Measurements from ENCODE around the gene NDUFV3. TPM values are rescaled to one million over a fixed set of nuclear protein-coding genes. Genes with fewer than 3 reads are reported as not detected.

The NDUFV3 gene
- total and polyA plus RNA-seq, 2 of the 8 experiments (the other 6 are each of a cell fraction or from before 2014, with no cell fraction given) = 17.0 to 44.4 TPM

GRCh38 chr21:42937960-42938605 lies 45.0 kb downstream of the NDUFV3 start:
- Histone ChIP-seq H2AK5ac (ENCODE audit: low read depth, low read length) (peak overlapping the region; percentile 67), H2BK120ac (replicated peaks; ENCODE audit: low read depth, low read length) (peak overlapping the region; percentile 62), H4K91ac (replicated peaks; ENCODE audit: insufficient read length, low read length) (peak overlapping the region; percentile 97), H3K4me2 (ENCODE audit: insufficient read depth in 1 of 2, low read depth in 2 of 2, low read length in 2 of 2) (peak overlapping the region in 1 of 2 experiments; percentile 29; a peak in 1 of 4 replicates), H2BK20ac (ENCODE audit: low read length) (peak overlapping the region; percentile 100; the same call in 1 of the 2 replicates), H3K9me3 (ENCODE audit: insufficient read depth in 2 of 2, low read depth in 1 of 2, low read length in 1 of 2) (no peaks in the 10 kb centered on the region), H3K23ac (ENCODE audit: insufficient read length) (no peak overlapping the region), H3K23me2 (ENCODE audit: low read depth, low read length) (no peaks in the 10 kb centered on the region), H3K4ac (replicated peaks; ENCODE audit: insufficient read length, low read depth, low read length) (no peak overlapping the region), H3K14ac (ENCODE audit: insufficient read length) (no peak overlapping the region), H3K27me3 (replicated peaks in 1 of 4; ENCODE audit: control insufficient read depth in 3 of 4, extremely low read depth in 1 of 4, insufficient read depth in 3 of 4, low read length in 3 of 4) (no peaks in the 10 kb centered on the region), H3K18ac (ENCODE audit: extremely low read depth, low read length) (peak overlapping the region; percentile 98), H3K27ac (ENCODE audit: low read depth, low read length) (peak overlapping the region; percentile 73; the same call in 1 of the 2 replicates), H2BK12ac (ENCODE audit: low read depth, low read length) (peak overlapping the region; percentile 86), H4K8ac (ENCODE audit: extremely low read depth, insufficient read depth, low read length) (no peak overlapping the region), H3K79me2 (ENCODE audit: control insufficient read depth in 1 of 2, insufficient read depth in 2 of 2, low read length in 2 of 2) (no peaks in the 10 kb centered on the region), H2BK15ac (ENCODE audit: low read length) (no peak overlapping the region), H3K36me3 (ENCODE audit: control insufficient read depth in 2 of 4, insufficient read depth in 4 of 4, low read length in 3 of 4) (no peaks in the 10 kb centered on the region), H3K4me3 (ENCODE audit: extremely low read depth in 1 of 4, insufficient read depth in 2 of 4, low read depth in 3 of 4, low read length in 4 of 4) (no peak overlapping the region), H3K79me1 (ENCODE audit: low read depth, low read length) (no peaks in the 10 kb centered on the region), H2BK5ac (ENCODE audit: low read depth, low read length) (peak overlapping the region; percentile 98), H2AFZ (ENCODE audit: low read length) (no peak overlapping the region), H3K56ac (replicated peaks; ENCODE audit: insufficient read length, low read depth, low read length) (no peak overlapping the region), H3K4me1 (replicated peaks in 1 of 4; ENCODE audit: control insufficient read depth in 3 of 4, insufficient read depth in 4 of 4, low read length in 3 of 4) (peaks cover 0 to 25% (median 12%) of the 10 kb centered on the region in 4 experiments; a peak in 6 of 7 replicates), H4K20me1 (replicated peaks in 1 of 2; ENCODE audit: control insufficient read depth in 1 of 2, insufficient read depth in 2 of 2, low read length in 2 of 2) (no peaks in the 10 kb centered on the region), H3K9ac (replicated peaks in 1 of 4; ENCODE audit: extremely low read depth in 1 of 4, low read depth in 3 of 4, low read length in 3 of 4) (no peak overlapping the region), H4K5ac (ENCODE audit: insufficient read length, low read depth, low read length) (no peak overlapping the region)
- no peak for FAIRE-seq
- POLR2A ChIA-PET (ENCODE audit: partially characterized antibody) = interaction anchor here (1.1 to 3.6 kb wide), 8 partner anchors 9 to 54 kb away, joined by 3 to 37 read pairs (median 4); partner anchors contain the start of gene ERVH48-1
- CTCF ChIA-PET (ENCODE audit: partially characterized antibody) = interaction anchor here (0.8 to 3.2 kb wide), 5 partner anchors 10 to 34 kb away, joined by 3 to 10 read pairs (median 4); no protein-coding TSS in a partner anchor
- TF ChIP-seq SAP30 (IDR thresholded peaks at IDR 0.05; ENCODE audit: insufficient read depth, insufficient replicate concordance, low read length) (no peak), KDM1A (IDR thresholded peaks at IDR 0.05; ENCODE audit: borderline replicate concordance, low read length) (no peak), TAF1 (IDR thresholded peaks at IDR 0.05; ENCODE audit: low read depth, low read length) (0 out of 2 replicates have a peak, but pooled peaks have one; percentile 11), MAFK (IDR thresholded peaks at IDR 0.05; ENCODE audit: low read depth, low read length) (no peak)
- WGBS, 2 experiments (ENCODE audit: extremely low coverage in 1 of 2, insufficient coverage in 1 of 2, insufficient read length in 1 of 2, insufficient replicate concordance in 2 of 2, low coverage in 1 of 2, low lambda C conversion rate in 2 of 2, missing lambda C conversion rate in 1 of 2) = 79% methylated on average over 21 of the region's 21 CpGs; no CpG with 5 or more reads in 1 of the 2 experiments
- DNase-seq (ENCODE audit: low read depth in 1 of 2, low spot score in 2 of 2) = no peak

All from H1 (cell line).